ENCODE data around the gene PIP5K1B. TPM values are rescaled to one million over a fixed set of nuclear protein-coding genes. Genes with fewer than 3 reads are reported as not detected.

PIP5K1B gene
- total RNA-seq, 1 experiment from 2014 or later: not detected

DNA sequence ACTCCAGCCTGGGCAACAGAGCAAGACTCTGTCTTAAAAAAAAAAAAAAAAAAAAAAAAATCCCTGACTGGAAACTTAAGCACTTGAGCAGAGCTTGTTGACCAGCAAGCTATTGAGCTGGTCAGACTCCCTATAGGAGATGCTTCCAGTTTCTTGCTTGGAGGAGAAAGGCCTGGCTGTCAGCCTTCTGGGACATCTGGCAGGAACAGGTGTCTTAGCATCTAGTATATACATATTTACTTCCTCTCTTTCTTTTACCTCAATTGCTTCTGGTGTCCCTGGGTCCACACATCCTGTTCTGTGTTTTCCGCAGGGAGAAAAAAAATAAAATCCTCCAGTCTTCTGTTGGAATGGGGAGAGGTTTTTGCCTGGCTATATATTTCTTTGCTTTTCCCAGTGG is 248.7 kb downstream of the PIP5K1B start:
- no peak for DNase-seq (ENCODE audit: low spot score)
- H3K27me3 ChIP-seq (replicated peaks; ENCODE audit: insufficient read depth, low read depth, low read length, poor library complexity): peaks cover 36% of the 10 kb centered on the region
- POLR2A ChIA-PET (ENCODE audit: low non-redundant PET): no interaction called here
- no peak overlapping the region for H3K27ac ChIP-seq (ENCODE audit: low read depth, low read length, poor library complexity, severe bottlenecking)
- no peaks in the 10 kb centered on the region for H3K36me3 ChIP-seq (ENCODE audit: insufficient read depth, low read length, poor library complexity, severe bottlenecking)
- no peak overlapping the region for H3K4me3 ChIP-seq (ENCODE audit: low read depth, low read length, poor library complexity, severe bottlenecking)
- no peaks in the 10 kb centered on the region for H3K4me1 ChIP-seq (ENCODE audit: insufficient read depth, low read length, poor library complexity, severe bottlenecking)
- intact Hi-C loops (cut with micrococcal nuclease; ENCODE audit: unreplicated experiment): no loop called here
- CTCF ChIA-PET: no interaction called here
- no peaks in the 10 kb centered on the region for H3K9me3 ChIP-seq (ENCODE audit: low read depth, low read length, poor library complexity, severe bottlenecking)
- no peak for TF ChIP-seq CTCF (conservative IDR thresholded peaks at IDR 0.05; ENCODE audit: low read depth, low read length)
- TF ChIP-seq EZH2 (IDR thresholded peaks at IDR 0.05; ENCODE audit: borderline replicate concordance, low read depth, low read length, poor library complexity, severe bottlenecking): no peak
- BruUV-seq (replicated peaks): no TSS peak

DNA sequence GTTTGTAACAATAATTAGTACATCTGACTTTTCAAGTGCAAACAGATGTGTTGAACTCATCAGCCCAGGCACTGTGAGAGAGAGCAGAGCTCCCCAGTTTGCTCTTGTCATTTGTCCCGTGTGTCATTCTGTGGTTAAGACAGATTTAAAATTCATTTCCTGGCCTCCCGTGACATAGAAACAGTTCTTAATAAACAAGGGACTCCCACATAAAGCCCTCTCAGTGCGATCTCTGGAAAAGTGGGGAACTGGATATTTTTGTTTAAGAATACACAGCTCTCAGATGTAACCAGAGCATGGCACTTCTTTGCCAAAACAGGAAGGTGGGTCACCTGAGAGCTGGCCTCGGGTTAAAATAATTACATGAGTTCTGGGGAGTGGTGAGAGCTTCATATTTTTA is 250.3 kb downstream of the PIP5K1B start:
- intact Hi-C loops (cut with micrococcal nuclease; ENCODE audit: unreplicated experiment): no loop called here
- Histone ChIP-seq H3K4me3 (ENCODE audit: low read depth, low read length, poor library complexity, severe bottlenecking) (no peak overlapping the region), H3K4me1 (ENCODE audit: insufficient read depth, low read length, poor library complexity, severe bottlenecking) (no peaks in the 10 kb centered on the region), H3K27me3 (replicated peaks; ENCODE audit: insufficient read depth, low read depth, low read length, poor library complexity) (peaks cover 41% of the 10 kb centered on the region), H3K27ac (ENCODE audit: low read depth, low read length, poor library complexity, severe bottlenecking) (no peak overlapping the region), H3K9me3 (ENCODE audit: low read depth, low read length, poor library complexity, severe bottlenecking) (peaks cover 5% of the 10 kb centered on the region), H3K36me3 (ENCODE audit: insufficient read depth, low read length, poor library complexity, severe bottlenecking) (no peaks in the 10 kb centered on the region)
- no TSS peak for BruUV-seq (replicated peaks)
- DNase-seq (ENCODE audit: low spot score): no peak
- POLR2A ChIA-PET (ENCODE audit: low non-redundant PET): no interaction called here
- CTCF ChIA-PET: no interaction called here
- TF ChIP-seq EZH2 (IDR thresholded peaks at IDR 0.05; ENCODE audit: borderline replicate concordance, low read depth, low read length, poor library complexity, severe bottlenecking) (no peak), CTCF (conservative IDR thresholded peaks at IDR 0.05; ENCODE audit: low read depth, low read length) (no peak)

DNA sequence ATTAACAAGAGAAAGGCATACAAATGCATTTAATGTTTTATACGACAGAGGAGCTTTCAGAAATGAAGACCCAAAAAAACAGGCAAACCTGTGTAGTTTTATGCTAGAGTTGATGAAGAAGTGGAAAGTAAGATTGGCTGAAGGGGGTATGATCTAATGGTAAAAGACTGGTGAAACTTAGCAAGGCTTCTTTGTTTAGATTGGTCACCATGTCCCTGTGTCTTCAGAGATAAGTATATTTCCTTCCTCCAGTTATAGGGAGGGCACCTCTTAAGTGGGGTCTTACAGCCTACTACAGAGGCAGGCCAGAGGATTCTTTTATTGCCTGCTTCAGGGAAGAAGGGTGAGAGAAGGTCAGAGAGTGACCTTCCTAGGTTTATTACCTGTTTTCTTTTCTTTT is 252.4 kb downstream of the PIP5K1B start:
- H3K27ac ChIP-seq (ENCODE audit: low read depth, low read length, poor library complexity, severe bottlenecking): no peak overlapping the region
- no peak overlapping the region for H3K4me3 ChIP-seq (ENCODE audit: low read depth, low read length, poor library complexity, severe bottlenecking)
- no TSS peak for BruUV-seq (replicated peaks)
- no peaks in the 10 kb centered on the region for H3K36me3 ChIP-seq (ENCODE audit: insufficient read depth, low read length, poor library complexity, severe bottlenecking)
- ChIA-PET POLR2A (ENCODE audit: low non-redundant PET) (no interaction called here), CTCF (no interaction called here)
- no peaks in the 10 kb centered on the region for H3K4me1 ChIP-seq (ENCODE audit: insufficient read depth, low read length, poor library complexity, severe bottlenecking)
- peaks cover 5% of the 10 kb centered on the region for H3K9me3 ChIP-seq (ENCODE audit: low read depth, low read length, poor library complexity, severe bottlenecking)
- TF ChIP-seq EZH2 (IDR thresholded peaks at IDR 0.05; ENCODE audit: borderline replicate concordance, low read depth, low read length, poor library complexity, severe bottlenecking) (no peak), CTCF (conservative IDR thresholded peaks at IDR 0.05; ENCODE audit: low read depth, low read length) (no peak)
- DNase-seq (ENCODE audit: low spot score): no peak
- intact Hi-C loops (cut with micrococcal nuclease; ENCODE audit: unreplicated experiment): no loop called here
- H3K27me3 ChIP-seq (replicated peaks; ENCODE audit: insufficient read depth, low read depth, low read length, poor library complexity): peaks cover 50% of the 10 kb centered on the region
